ENCODE data around the gene KCNH8. TPM values are rescaled to one million over a fixed set of nuclear protein-coding genes. Genes with fewer than 3 reads are reported as not detected.

Gene KCNH8
- total and polyA plus RNA-seq, 2 donors (not counting 1 experiment from before 2014, with no cell fraction given) = under 0.01 TPM; not detected in 1

- no peak overlapping the region for H3K27ac ChIP-seq (ENCODE audit: insufficient read depth, low read length)
- H3K4me2 ChIP-seq (ENCODE audit: extremely low read depth, insufficient read depth, low read length) = no peak overlapping the region
- no peak for DNase-seq (ENCODE audit: low read depth in 2 of 2)
- no peaks in the 10 kb centered on the region for H3K9me3 ChIP-seq (ENCODE audit: control insufficient read depth, insufficient read depth, low read depth, low read length)
- TF ChIP-seq EZH2 (IDR thresholded peaks at IDR 0.05; ENCODE audit: low read length, missing control alignments) (no peak), CTCF (conservative IDR thresholded peaks at IDR 0.05 in 1 of 2, IDR thresholded peaks at IDR 0.05 in 1 of 2; ENCODE audit: low read depth in 1 of 2, low read length in 2 of 2) (no peak)
- H3K36me3 ChIP-seq (ENCODE audit: control insufficient read depth, insufficient read depth, low read length) = no peaks in the 10 kb centered on the region
- H3K4me3 ChIP-seq (replicated peaks in 1 of 4; ENCODE audit: control extremely low read depth in 1 of 4, insufficient read depth in 1 of 4, low read depth in 3 of 4, low read length in 4 of 4) = no peak overlapping the region
- H4K20me1 ChIP-seq (ENCODE audit: control insufficient read depth, extremely low read depth, insufficient read depth, low read length) = no peaks in the 10 kb centered on the region
- no peaks in the 10 kb centered on the region for H3K27me3 ChIP-seq (ENCODE audit: control insufficient read depth, insufficient read depth, low read length)
- no peak overlapping the region for H2AFZ ChIP-seq (ENCODE audit: low read length)
- H3K9ac ChIP-seq (ENCODE audit: insufficient read depth, low read length) = no peak overlapping the region
- no peaks in the 10 kb centered on the region for H3K4me1 ChIP-seq (ENCODE audit: control insufficient read depth, extremely low read depth, insufficient read depth, low read length)
- H3K79me2 ChIP-seq (ENCODE audit: control insufficient read depth, insufficient read depth, low read length) = no peaks in the 10 kb centered on the region
These were observed 425.3 kb downstream of the KCNH8 start for GRCh38 chr3:19573644-19574043.

GRCh38 chr3:19574268-19574667 is 426.0 kb downstream of the KCNH8 start:
- Histone ChIP-seq H3K9me3 (ENCODE audit: control insufficient read depth, insufficient read depth, low read depth, low read length) (no peaks in the 10 kb centered on the region), H3K4me3 (replicated peaks in 1 of 4; ENCODE audit: control extremely low read depth in 1 of 4, insufficient read depth in 1 of 4, low read depth in 3 of 4, low read length in 4 of 4) (no peak overlapping the region), H3K4me1 (ENCODE audit: control insufficient read depth, extremely low read depth, insufficient read depth, low read length) (no peaks in the 10 kb centered on the region), H2AFZ (ENCODE audit: low read length) (no peak overlapping the region), H3K9ac (ENCODE audit: insufficient read depth, low read length) (no peak overlapping the region), H3K27ac (ENCODE audit: insufficient read depth, low read length) (no peak overlapping the region), H3K36me3 (ENCODE audit: control insufficient read depth, insufficient read depth, low read length) (no peaks in the 10 kb centered on the region), H3K4me2 (ENCODE audit: extremely low read depth, insufficient read depth, low read length) (no peak overlapping the region), H3K27me3 (ENCODE audit: control insufficient read depth, insufficient read depth, low read length) (no peaks in the 10 kb centered on the region), H3K79me2 (ENCODE audit: control insufficient read depth, insufficient read depth, low read length) (no peaks in the 10 kb centered on the region), H4K20me1 (ENCODE audit: control insufficient read depth, extremely low read depth, insufficient read depth, low read length) (no peaks in the 10 kb centered on the region)
- no peak for DNase-seq (ENCODE audit: low read depth in 2 of 2)
- TF ChIP-seq CTCF (conservative IDR thresholded peaks at IDR 0.05 in 1 of 2, IDR thresholded peaks at IDR 0.05 in 1 of 2; ENCODE audit: low read depth in 1 of 2, low read length in 2 of 2) = no peak
- TF ChIP-seq EZH2 (IDR thresholded peaks at IDR 0.05; ENCODE audit: low read length, missing control alignments) = no peak

- Histone ChIP-seq H3K4me1 (ENCODE audit: control insufficient read depth, extremely low read depth, insufficient read depth, low read length) (no peaks in the 10 kb centered on the region), H3K36me3 (ENCODE audit: control insufficient read depth, insufficient read depth, low read length) (no peaks in the 10 kb centered on the region)
These were observed 428.0 kb downstream of the KCNH8 start for GRCh38 chr3:19576343-19576742.

More at GRCh38 chr3:19576343-19576742, 428.0 kb downstream of the KCNH8 start:
- Histone ChIP-seq H2AFZ (ENCODE audit: low read length) (no peak overlapping the region), H4K20me1 (ENCODE audit: control insufficient read depth, extremely low read depth, insufficient read depth, low read length) (no peaks in the 10 kb centered on the region), H3K9ac (ENCODE audit: insufficient read depth, low read length) (no peak overlapping the region), H3K9me3 (ENCODE audit: control insufficient read depth, insufficient read depth, low read depth, low read length) (no peaks in the 10 kb centered on the region), H3K4me3 (replicated peaks in 1 of 4; ENCODE audit: control extremely low read depth in 1 of 4, insufficient read depth in 1 of 4, low read depth in 3 of 4, low read length in 4 of 4) (no peak overlapping the region), H3K27me3 (ENCODE audit: control insufficient read depth, insufficient read depth, low read length) (no peaks in the 10 kb centered on the region), H3K4me2 (ENCODE audit: extremely low read depth, insufficient read depth, low read length) (no peak overlapping the region), H3K27ac (ENCODE audit: insufficient read depth, low read length) (no peak overlapping the region), H3K79me2 (ENCODE audit: control insufficient read depth, insufficient read depth, low read length) (no peaks in the 10 kb centered on the region)
- TF ChIP-seq CTCF (conservative IDR thresholded peaks at IDR 0.05 in 1 of 2, IDR thresholded peaks at IDR 0.05 in 1 of 2; ENCODE audit: low read depth in 1 of 2, low read length in 2 of 2) (no peak), EZH2 (IDR thresholded peaks at IDR 0.05; ENCODE audit: low read length, missing control alignments) (no peak)
- no peak for DNase-seq (ENCODE audit: low read depth in 2 of 2)

Measured in fibroblast of lung (primary cell).